Spleen (tissue), 11 donors: ENCODE results near the gene PMM1. TPM values are rescaled to one million over a fixed set of nuclear protein-coding genes. Genes with fewer than 3 reads are reported as not detected.
A peak's percentile ranks its signal among the peaks of the same experiment; 100 is the strongest.

Experiments used
- DNase-seq: peaks from one replicate; pipeline ENCODE4 v3.0.0-alpha.2; 2020
- H3K27ac ChIP-seq, 8 donors: fragments of 200-600 bp; sonication (generic) in 7 of 8; 1 replicate in 4 of 8; 2 replicates in 4 of 8; pipeline versions ENCODE4 v1.5.0 to v1.8.0; 2016 to 2021; ENCODE audit warnings: inconsistent platforms in 4 of 8, mild to moderate bottlenecking in 4 of 8, moderate library complexity in 1 of 8
- H3K27me3 ChIP-seq, 7 donors: fragments of 200-600 bp; sonication (generic) in 6 of 7; replicated peaks in 1 of 7; 1 replicate in 4 of 7; 2 replicates in 3 of 7; pipeline versions ENCODE4 v1.5.0 to v1.8.0; 2016 to 2021; ENCODE audit warnings: inconsistent platforms in 3 of 7, mild to moderate bottlenecking in 1 of 7
- H3K36me3 ChIP-seq, 6 donors: fragments of 200-600 bp; sonication (generic) in 5 of 6; 1 replicate in 4 of 6; 2 replicates in 2 of 6; pipeline versions ENCODE4 v1.5.0 to v1.8.0; 2016 to 2021; ENCODE audit warnings: inconsistent platforms in 2 of 6
- H3K4me1 ChIP-seq, 6 donors: fragments of 200-600 bp; sonication (generic) in 5 of 6; 1 replicate in 3 of 6; 2 replicates in 3 of 6; pipeline versions ENCODE4 v1.5.0 to v1.8.0; 2016 to 2021; ENCODE audit warnings: inconsistent platforms in 3 of 6
- H3K4me3 ChIP-seq, 8 donors: fragments of 200-600 bp; sonication (generic) in 7 of 8; 1 replicate in 4 of 8; 2 replicates in 4 of 8; pipeline versions ENCODE4 v1.5.0 to v1.8.0; 2016 to 2021; ENCODE audit warnings: inconsistent platforms in 4 of 8, mild to moderate bottlenecking in 4 of 8, moderate library complexity in 2 of 8
- H3K9me3 ChIP-seq, 8 donors: fragments of 200-600 bp; sonication (generic) in 7 of 8; 1 replicate in 4 of 8; 2 replicates in 4 of 8; pipeline versions ENCODE4 v1.5.0 to v1.8.0; 2016 to 2021; ENCODE audit warnings: inconsistent platforms in 4 of 8
- POLR2A ChIP-seq, 3 donors: fragments of 450-650 bp; IDR thresholded peaks; one replicate each; pipeline ENCODE4 v1.5.1; 2017; ENCODE audit warnings: antibody characterized with exemption in 3 of 3, mild to moderate bottlenecking in 1 of 3
- POLR2AphosphoS5 ChIP-seq, 3 donors: sonication (generic); formaldehyde crosslinking; IDR thresholded peaks; one replicate each; pipeline ENCODE4 v1.5.1; 2017; ENCODE audit warnings: antibody characterized with exemption in 3 of 3
- WGBS, 5 donors: extraction: QIAGEN DNeasy Blood & Tissue Kit in 3 of 5; methylation state at CpG; one replicate each; pipeline versions ENCODE4 v1.1.5 to v1.1.7; 2013 to 2018; 5-methylcytosine and 5-hydroxymethylcytosine counted together
- intact Hi-C: fragments of 100-400 bp; cut with DNase I; formaldehyde crosslinking; loops from one replicate; pipeline ENCODE4 v1.15.0; 2023; ENCODE audit warnings: low total_unique reads
- polyA plus RNA-seq, 3 donors: library from polyadenylated mRNA; stranded (reverse); fragments of 200-250 nt; gene quantifications; one replicate each; pipeline ENCODE4 v1.2.1, GENCODE V29; 2013
- total RNA-seq, 7 donors: library from RNA; depleted of rRNA in 3 of 7; stranded (reverse); fragments of >200 nt in 3 of 7; fragmentation: NEBNext Ultra II Directional in 4 of 7; extraction: Animal tissue kit (Norgen Biotek cat#: 25700) in 4 of 7; gene quantifications; one replicate each; pipeline versions ENCODE4 v1.1.0 to v1.2.1, GENCODE V29; 2016 to 2021
- TF ChIP-seq, protein P1 (sequence below), 11 experiments: fragments of 200-600 bp in 7 of 11; fragments of 450-650 bp in 4 of 11; sonication (generic) in 4 of 11; IDR thresholded peaks in 8 of 11; conservative IDR thresholded peaks in 3 of 11; 1 replicate in 7 of 11; 2 replicates in 4 of 11; pipeline versions ENCODE4 v1.4.0 to v1.8.0; 2016 to 2021; ENCODE audit warnings: antibody characterized with exemption in 11 of 11, inconsistent platforms in 4 of 11, mild to moderate bottlenecking in 1 of 11
- donor health status: healthy with polysubstance abuse.
- donor health status: DM: no; HTN: no; CAD: no; lungs with moderate emphysema.
- donor health status: DM: no; HTN: no; CAD: no.
- donor health status: Bipolar disorder and iron deficiency.
- donor health status: healthy.
- donor health status: DM: no; HTN: no; CAD: no.
- donor health status: DM: yes; HTN: yes; CAD: no.

PMM1 gene
- total and polyA plus RNA-seq, 10 donors: 15.1 to 25.0 (median 17.0) TPM

DNA sequence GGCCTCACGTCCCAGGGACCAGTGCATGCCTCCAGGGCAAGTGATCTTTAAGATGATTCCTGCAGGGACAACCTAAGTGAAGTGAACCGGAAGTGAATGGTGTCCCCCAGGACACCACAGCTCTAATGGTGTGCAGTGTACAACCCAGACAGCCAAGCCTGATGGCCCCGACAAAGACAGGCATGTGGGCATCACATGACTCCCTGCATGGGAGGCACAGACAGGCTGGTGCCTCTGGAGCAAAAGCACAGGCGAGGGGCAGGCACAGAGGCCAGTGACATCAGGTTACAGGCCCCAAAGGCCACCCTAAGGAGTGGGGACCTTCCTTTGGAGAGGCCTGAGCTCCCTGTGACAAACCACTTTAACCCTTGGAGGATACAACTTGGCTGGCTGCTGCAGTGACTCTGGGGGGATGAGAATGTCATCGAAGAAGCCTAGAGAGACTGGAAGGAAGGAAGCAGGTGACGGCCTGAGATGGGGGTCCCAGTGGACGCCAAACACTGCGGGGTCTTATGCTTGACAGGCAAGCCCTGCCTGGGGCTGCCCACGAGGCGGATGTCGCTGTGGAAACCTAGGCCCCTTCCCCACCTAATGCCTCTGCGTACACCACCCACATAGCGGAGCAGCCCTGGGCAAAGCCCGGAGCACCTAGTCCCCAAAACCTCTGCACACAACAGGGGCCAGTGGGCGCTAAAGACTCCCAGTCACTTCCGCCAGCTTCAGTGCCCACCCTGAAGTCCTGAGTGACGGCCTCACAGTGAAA, 57.7 kb downstream of the PMM1 start:
- Histone ChIP-seq H3K4me3 (no peak overlapping the region), H3K9me3 (no peaks in the 10 kb centered on the region), H3K27me3 (no peaks in the 10 kb centered on the region), H3K27ac (peak overlapping the region in 1 of 8 donors; percentile 53), H3K4me1 (peaks cover 0 to 15% (median 9%) of the 10 kb centered on the region in 6 donors), H3K36me3 (peaks cover 0 to 96% (median 62%) of the 10 kb centered on the region in 6 donors)
- WGBS, 5 donors: 88 to 94% (median 92%) methylated on average over 12 to 17 of the region's 17 CpGs
- intact Hi-C loops: no loop called here
- TF ChIP-seq, protein P1, sequence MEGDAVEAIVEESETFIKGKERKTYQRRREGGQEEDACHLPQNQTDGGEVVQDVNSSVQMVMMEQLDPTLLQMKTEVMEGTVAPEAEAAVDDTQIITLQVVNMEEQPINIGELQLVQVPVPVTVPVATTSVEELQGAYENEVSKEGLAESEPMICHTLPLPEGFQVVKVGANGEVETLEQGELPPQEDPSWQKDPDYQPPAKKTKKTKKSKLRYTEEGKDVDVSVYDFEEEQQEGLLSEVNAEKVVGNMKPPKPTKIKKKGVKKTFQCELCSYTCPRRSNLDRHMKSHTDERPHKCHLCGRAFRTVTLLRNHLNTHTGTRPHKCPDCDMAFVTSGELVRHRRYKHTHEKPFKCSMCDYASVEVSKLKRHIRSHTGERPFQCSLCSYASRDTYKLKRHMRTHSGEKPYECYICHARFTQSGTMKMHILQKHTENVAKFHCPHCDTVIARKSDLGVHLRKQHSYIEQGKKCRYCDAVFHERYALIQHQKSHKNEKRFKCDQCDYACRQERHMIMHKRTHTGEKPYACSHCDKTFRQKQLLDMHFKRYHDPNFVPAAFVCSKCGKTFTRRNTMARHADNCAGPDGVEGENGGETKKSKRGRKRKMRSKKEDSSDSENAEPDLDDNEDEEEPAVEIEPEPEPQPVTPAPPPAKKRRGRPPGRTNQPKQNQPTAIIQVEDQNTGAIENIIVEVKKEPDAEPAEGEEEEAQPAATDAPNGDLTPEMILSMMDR (IDR thresholded peaks at IDR 0.05 in 8 of 11, conservative IDR thresholded peaks at IDR 0.05 in 3 of 11): no peak
- TF ChIP-seq POLR2A (IDR thresholded peaks at IDR 0.05) (no peak), POLR2AphosphoS5 (IDR thresholded peaks at IDR 0.05) (no peak)
- DNase-seq: no peak

DNA sequence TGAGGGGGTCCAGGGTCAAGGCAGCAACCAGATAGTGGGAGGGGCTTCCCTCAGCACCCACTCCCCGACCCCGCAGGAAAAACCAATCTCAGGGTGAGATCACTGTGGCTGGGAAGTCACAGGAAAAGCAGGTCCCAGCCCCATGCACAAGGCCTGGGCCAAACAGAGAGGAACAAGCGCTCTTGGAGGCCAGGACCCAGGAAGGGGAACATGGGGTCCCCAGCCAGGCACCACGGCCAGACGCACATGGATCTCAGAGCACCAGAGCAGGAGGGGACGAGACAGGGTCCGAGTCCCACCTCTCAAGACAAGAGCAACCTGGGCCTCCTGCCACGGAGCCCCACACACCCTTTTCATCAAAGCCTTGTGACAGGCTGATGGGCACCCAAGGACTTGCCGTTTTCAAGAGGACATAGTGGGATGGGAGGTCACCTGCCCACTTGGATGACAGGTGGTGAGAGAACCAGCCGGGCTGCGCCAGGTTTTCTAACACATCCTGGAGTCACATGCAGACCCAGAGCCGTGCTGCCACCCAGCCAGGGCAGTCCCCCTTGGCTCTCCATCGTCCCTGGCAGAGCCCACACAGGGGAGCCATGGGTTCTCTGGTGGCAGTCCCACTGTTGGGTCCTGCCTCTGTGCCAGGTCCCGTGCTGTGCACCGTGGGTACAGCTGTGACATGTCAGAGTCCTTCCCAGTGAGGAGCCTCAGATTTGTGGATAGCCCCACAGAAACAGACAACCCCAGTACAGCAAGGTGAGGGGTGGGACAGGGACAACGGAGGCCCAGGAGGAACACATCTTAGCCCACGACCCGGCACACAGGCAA, 58.5 kb downstream of the PMM1 start:
- Histone ChIP-seq H3K4me3 (no peak overlapping the region), H3K4me1 (peaks cover 2 to 23% (median 14%) of the 10 kb centered on the region in 6 donors), H3K27me3 (no peaks in the 10 kb centered on the region), H3K36me3 (peaks cover 0 to 98% (median 70%) of the 10 kb centered on the region in 6 donors), H3K27ac (peak overlapping the region in 5 of 8 donors; percentile 25 to 53 (median 36)), H3K9me3 (no peaks in the 10 kb centered on the region)
- peak in 2 of 3 donors; percentile 14 to 55 for TF ChIP-seq POLR2AphosphoS5 (IDR thresholded peaks at IDR 0.05)
- TF ChIP-seq, protein P1 (IDR thresholded peaks at IDR 0.05 in 8 of 11, conservative IDR thresholded peaks at IDR 0.05 in 3 of 11): no peak
- DNase-seq: no peak
- intact Hi-C loops: no loop called here
- WGBS, 5 donors: 85 to 92% (median 88%) methylated on average over 16 to 18 of the region's 18 CpGs

DNA sequence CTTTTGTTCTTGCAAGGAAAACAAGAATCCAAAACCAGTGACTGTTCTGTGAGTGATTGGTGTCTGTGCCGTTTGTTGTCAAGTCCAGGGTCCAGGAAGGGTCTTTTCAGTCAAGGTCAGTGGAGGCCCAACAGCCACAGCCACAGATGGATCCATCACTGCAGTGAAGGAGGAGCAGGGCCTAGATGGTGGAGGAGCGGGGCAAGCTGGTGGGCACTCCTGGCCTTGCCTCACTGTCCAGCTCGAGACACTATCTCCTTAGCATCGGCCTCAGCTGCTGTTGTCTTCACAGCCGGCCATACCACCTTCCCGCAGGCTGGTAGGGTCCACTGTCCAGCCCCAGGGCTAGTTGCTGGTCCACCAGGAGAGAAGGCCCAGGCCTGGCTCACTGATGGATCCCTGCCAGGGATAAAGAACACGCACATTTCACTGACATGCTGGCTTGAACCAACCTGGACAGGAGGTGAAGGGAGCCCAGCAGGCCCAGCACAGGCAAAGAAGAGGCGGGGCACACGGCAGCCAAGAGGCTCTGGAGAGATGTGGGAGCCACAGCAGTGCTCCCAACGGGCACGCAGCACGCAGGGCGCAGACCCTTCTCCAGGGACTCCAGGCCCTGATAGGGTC, 60.6 kb downstream of the PMM1 start:
- H3K27me3 ChIP-seq: no peaks in the 10 kb centered on the region
- no peaks in the 10 kb centered on the region for H3K9me3 ChIP-seq
- H3K4me1 ChIP-seq: peaks cover 20 to 43% (median 34%) of the 10 kb centered on the region in 6 donors
- no peak for TF ChIP-seq POLR2A (IDR thresholded peaks at IDR 0.05)
- peak in 2 of 3 donors; percentile 30 to 69 for TF ChIP-seq POLR2AphosphoS5 (IDR thresholded peaks at IDR 0.05)
- intact Hi-C loops: no loop called here
- peak overlapping the region in 1 of 8 donors; percentile 5 for H3K27ac ChIP-seq
- peaks cover 0 to 100% (median 76%) of the 10 kb centered on the region in 6 donors for H3K36me3 ChIP-seq
- 85 to 95% (median 88%) methylated on average over 7 to 13 of the region's 13 CpGs for WGBS, 5 donors
- DNase-seq: no peak
- no peak overlapping the region for H3K4me3 ChIP-seq

DNA sequence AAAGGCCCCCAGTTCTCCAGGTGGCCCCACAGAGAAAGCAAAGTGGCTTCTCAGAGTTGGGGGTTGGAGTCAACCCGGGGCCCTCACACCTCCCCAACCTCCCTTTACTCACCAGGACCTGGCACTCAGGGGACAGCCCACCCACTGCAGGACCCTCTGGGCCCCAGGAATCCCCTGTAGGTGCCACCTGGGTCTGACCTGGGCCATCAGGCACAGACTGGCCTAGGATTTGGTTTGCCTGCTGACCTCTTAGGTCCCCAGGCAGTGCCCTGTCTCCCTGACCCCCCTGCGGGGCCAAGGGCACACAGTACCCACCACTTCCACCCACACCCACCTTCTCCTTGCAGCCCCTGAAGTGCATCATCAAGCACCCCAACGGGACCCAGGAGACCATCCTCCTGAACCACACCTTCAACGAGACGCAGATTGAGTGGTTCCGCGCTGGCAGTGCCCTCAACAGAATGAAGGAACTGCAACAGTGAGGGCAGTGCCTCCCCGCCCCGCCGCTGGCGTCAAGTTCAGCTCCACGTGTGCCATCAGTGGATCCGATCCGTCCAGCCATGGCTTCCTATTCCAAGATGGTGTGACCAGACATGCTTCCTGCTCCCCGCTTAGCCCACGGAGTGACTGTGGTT, 61.4 kb downstream of the PMM1 start:
- TF ChIP-seq POLR2AphosphoS5 (IDR thresholded peaks at IDR 0.05): peak in 2 of 3 donors; percentile 24 to 66
- no peak for TF ChIP-seq POLR2A (IDR thresholded peaks at IDR 0.05)
- Histone ChIP-seq H3K4me1 (peaks cover 24 to 46% (median 36%) of the 10 kb centered on the region in 6 donors), H3K4me3 (no peak overlapping the region), H3K9me3 (no peaks in the 10 kb centered on the region), H3K27me3 (no peaks in the 10 kb centered on the region), H3K27ac (peak overlapping the region in 1 of 8 donors; percentile 11), H3K36me3 (peaks cover 0 to 100% (median 75%) of the 10 kb centered on the region in 6 donors)
- intact Hi-C loops: no loop called here
- no peak for DNase-seq
- 78 to 88% (median 80%) methylated on average over 15 to 16 of the region's 16 CpGs for WGBS, 5 donors

Other genes starting within 250 kb of the PMM1 start
- gene TEF, start 207.9 kb downstream of the PMM1 start, total RNA-seq: 10 to 100 TPM in 6 of 7 donors, 1 to 10 TPM in 1; 7.6 to 29.9 (median 13.6) TPM
- 1 to 10 TPM; 2.2 to 7.6 (median 3.0) TPM for gene TEF, start 207.9 kb downstream of the PMM1 start, polyA plus RNA-seq
- 10 to 100 TPM; 30.9 to 52.4 (median 44.8) TPM for gene TOB2, start 143.0 kb downstream of the PMM1 start, total RNA-seq
- 10 to 100 TPM in 1 of 3 donors, 1 to 10 TPM in 2; 7.5 to 17.1 (median 8.9) TPM for gene TOB2, start 143.0 kb downstream of the PMM1 start, polyA plus RNA-seq
- gene PHF5A, start 121.1 kb downstream of the PMM1 start, total RNA-seq: 10 to 100 TPM; 29.6 to 41.2 (median 34.7) TPM
- gene PHF5A, start 121.1 kb downstream of the PMM1 start, polyA plus RNA-seq: 10 to 100 TPM; 35.3 to 67.5 (median 50.3) TPM
- 10 to 100 TPM; 51.7 to 82.0 (median 76.2) TPM for gene ACO2, start 120.7 kb downstream of the PMM1 start, total RNA-seq
- 10 to 100 TPM; 21.4 to 31.7 (median 25.5) TPM for gene ACO2, start 120.7 kb downstream of the PMM1 start, polyA plus RNA-seq
- 10 to 100 TPM; 14.4 to 30.9 (median 22.4) TPM for gene POLR3H, start 45.4 kb downstream of the PMM1 start, total RNA-seq
- 10 to 100 TPM; 12.6 to 24.3 (median 14.6) TPM for gene POLR3H, start 45.4 kb downstream of the PMM1 start, polyA plus RNA-seq
- under 1 TPM in 4 of 7 donors, not detected in 3; 0.19 to 0.73 (median 0.28) TPM for gene CSDC2, start 28.8 kb downstream of the PMM1 start, total RNA-seq
- gene CSDC2, start 28.8 kb downstream of the PMM1 start, polyA plus RNA-seq: under 1 TPM; 0.37 to 0.73 (median 0.58) TPM
- 10 to 100 TPM; 17.5 to 29.8 (median 24.5) TPM for gene DESI1, start 31.2 kb upstream of the PMM1 start, total RNA-seq
- 10 to 100 TPM in 1 of 3 donors, 1 to 10 TPM in 2; 8.1 to 13.5 (median 9.8) TPM for gene DESI1, start 31.2 kb upstream of the PMM1 start, polyA plus RNA-seq
- 100 to 1,000 TPM; 122 to 183 (median 156) TPM for gene XRCC6, start 31.5 kb upstream of the PMM1 start, total RNA-seq
- 100 to 1,000 TPM in 2 of 3 donors, 10 to 100 TPM in 1; 93.6 to 129 (median 128) TPM for gene XRCC6, start 31.5 kb upstream of the PMM1 start, polyA plus RNA-seq
- 100 to 1,000 TPM in 5 of 7 donors, 10 to 100 TPM in 2; 89.0 to 116 (median 106) TPM for gene SNU13, start 99.0 kb upstream of the PMM1 start, total RNA-seq
- 100 to 1,000 TPM; 118 to 165 (median 161) TPM for gene SNU13, start 99.0 kb upstream of the PMM1 start, polyA plus RNA-seq
- 10 to 100 TPM; 17.7 to 56.5 (median 26.9) TPM for gene MEI1, start 109.7 kb upstream of the PMM1 start, total RNA-seq
- gene MEI1, start 109.7 kb upstream of the PMM1 start, polyA plus RNA-seq: 10 to 100 TPM; 19.9 to 22.6 (median 21.5) TPM
- gene CCDC134, start 210.8 kb upstream of the PMM1 start, total RNA-seq: 10 to 100 TPM in 3 of 7 donors, 1 to 10 TPM in 4; 8.9 to 11.8 (median 10.0) TPM
- 1 to 10 TPM in 2 of 3 donors, under 1 TPM in 1; 0.54 to 2.4 (median 1.2) TPM for gene CCDC134, start 210.8 kb upstream of the PMM1 start, polyA plus RNA-seq
- gene SREBF2, start 243.3 kb upstream of the PMM1 start, total RNA-seq: 100 to 1,000 TPM in 1 of 7 donors, 10 to 100 TPM in 6; 47.6 to 104 (median 64.0) TPM
- 10 to 100 TPM; 19.4 to 49.4 (median 29.7) TPM for gene SREBF2, start 243.3 kb upstream of the PMM1 start, polyA plus RNA-seq